ENCODE data around the gene SUMF2. TPM values are rescaled to one million over a fixed set of nuclear protein-coding genes. Genes with fewer than 3 reads are reported as not detected.
"Not testable (repeated sequence)": the region's sequence is repeated elsewhere in the genome, so short reads cannot be mapped to it uniquely, and the experiment has no call there.

Gene SUMF2
- polyA plus RNA-seq, 5 donors = 92.6 to 126 (median 102) TPM

- DNase-seq = peak; percentile 98
Measured at GRCh38 chr7:56051339-56052191, 12.5 kb upstream of the SUMF2 start, which contains the start of the genes CCT6A and PSPH. CCT6A (plus strand) TSS chr7:56051765; CDS start chr7:56051849, 84 bp downstream. PSPH (minus strand) TSS chr7:56051444; CDS start chr7:56021212, 30,232 bp downstream.

GRCh38 chr7:56053379-56053778, 10.7 kb upstream of the SUMF2 start:
- DNase-seq = no peak

GRCh38 chr7:56053993-56054392, 10.1 kb upstream of the SUMF2 start:
- DNase-seq = no peak

GRCh38 chr7:56062382-56062781, 1.7 kb upstream of the SUMF2 start:
- no peak for DNase-seq

- DNase-seq = no peak
Measured at GRCh38 chr7:56063500-56063881, 595 bp upstream of the SUMF2 start.

GRCh38 chr7:56066376-56066775, 2.3 kb downstream of the SUMF2 start:
- not testable (repeated sequence) for DNase-seq

GRCh38 chr7:56074371-56074791, 10.3 kb downstream of the SUMF2 start:
- DNase-seq = peak; percentile 77 to 80

- no peak for DNase-seq
Measured at GRCh38 chr7:56077681-56078080, 13.6 kb downstream of the SUMF2 start.

- no peak for DNase-seq
Measured at GRCh38 chr7:56078196-56078595, 14.1 kb downstream of the SUMF2 start.

- peak; percentile 72 to 76 for DNase-seq
Measured at GRCh38 chr7:56079450-56080185, 15.5 kb downstream of the SUMF2 start.

GRCh38 chr7:56080726-56081435, 16.8 kb downstream of the SUMF2 start:
- not testable (repeated sequence) for DNase-seq

- DNase-seq = no peak
Measured at GRCh38 chr7:56081626-56082340, 17.7 kb downstream of the SUMF2 start.

GRCh38 chr7:56083150-56083785, 19.2 kb downstream of the SUMF2 start:
- peak in 1 of 2 donors; percentile 30 for DNase-seq

GRCh38 chr7:56086761-56087160, 22.7 kb downstream of the SUMF2 start:
- DNase-seq = no peak

- DNase-seq = no peak
Measured at GRCh38 chr7:56087445-56087844, 23.4 kb downstream of the SUMF2 start.

GRCh38 chr7:56091591-56091990, 27.5 kb downstream of the SUMF2 start:
- no peak for DNase-seq

- DNase-seq = not testable (repeated sequence)
Measured at GRCh38 chr7:56092388-56092787, 28.3 kb downstream of the SUMF2 start.

- DNase-seq = peak; percentile 89 to 92
Measured at GRCh38 chr7:56092789-56093531, 28.9 kb downstream of the SUMF2 start, which contains the start of gene PHKG1. PHKG1 (minus strand) TSS chr7:56092952; CDS start chr7:56088941, 4,011 bp downstream.

GRCh38 chr7:56097700-56098099, 33.6 kb downstream of the SUMF2 start:
- no peak for DNase-seq
